HG03139 (cell line): ENCODE measurements around the gene E2F2.

ENCODE experiments used
- ATAC-seq: cut with Tn5 transposase; IDR thresholded peaks from one replicate; pipeline ENCODE4 v1.9.1; 2021; ENCODE audit not compliant: unreplicated experiment

The E2F2 gene

GRCh38 chr1:23563755-23564374, 32.8 kb upstream of the E2F2 start:
- no peak for ATAC-seq

- no peak for ATAC-seq
Measured at GRCh38 chr1:23563003-23563402, 32.0 kb upstream of the E2F2 start.

- no peak for ATAC-seq
Measured at GRCh38 chr1:23562137-23562876, 31.3 kb upstream of the E2F2 start.

GRCh38 chr1:23561813-23562100, 30.7 kb upstream of the E2F2 start:
- no peak for ATAC-seq

GRCh38 chr1:23561076-23561812, 30.2 kb upstream of the E2F2 start:
- ATAC-seq = no peak

- no peak for ATAC-seq
Measured at GRCh38 chr1:23559985-23560741, 29.1 kb upstream of the E2F2 start.

- ATAC-seq = peak; percentile 57
Measured at GRCh38 chr1:23559136-23559984, 28.3 kb upstream of the E2F2 start, which contains the start of gene ID3. ID3 (minus strand) TSS chr1:23559501; CDS start chr1:23559426, 75 bp downstream.

- ATAC-seq = no peak
Measured at GRCh38 chr1:23558872-23559135, 27.8 kb upstream of the E2F2 start.

GRCh38 chr1:23558140-23558871, 27.3 kb upstream of the E2F2 start:
- ATAC-seq = no peak

- ATAC-seq = no peak
Measured at GRCh38 chr1:23557471-23558124, 26.6 kb upstream of the E2F2 start.

GRCh38 chr1:23556635-23557470, 25.8 kb upstream of the E2F2 start:
- no peak for ATAC-seq

- no peak for ATAC-seq
Measured at GRCh38 chr1:23555986-23556634, 25.1 kb upstream of the E2F2 start.

- ATAC-seq = no peak
Measured at GRCh38 chr1:23555270-23555985, 24.4 kb upstream of the E2F2 start.

GRCh38 chr1:23554481-23555269, 23.6 kb upstream of the E2F2 start:
- ATAC-seq = peak; percentile 44

GRCh38 chr1:23554127-23554480, 23.1 kb upstream of the E2F2 start:
- ATAC-seq = no peak

- no peak for ATAC-seq
Measured at GRCh38 chr1:23553231-23554126, 22.4 kb upstream of the E2F2 start.
